ENCODE data around the gene USP12.

DNA sequence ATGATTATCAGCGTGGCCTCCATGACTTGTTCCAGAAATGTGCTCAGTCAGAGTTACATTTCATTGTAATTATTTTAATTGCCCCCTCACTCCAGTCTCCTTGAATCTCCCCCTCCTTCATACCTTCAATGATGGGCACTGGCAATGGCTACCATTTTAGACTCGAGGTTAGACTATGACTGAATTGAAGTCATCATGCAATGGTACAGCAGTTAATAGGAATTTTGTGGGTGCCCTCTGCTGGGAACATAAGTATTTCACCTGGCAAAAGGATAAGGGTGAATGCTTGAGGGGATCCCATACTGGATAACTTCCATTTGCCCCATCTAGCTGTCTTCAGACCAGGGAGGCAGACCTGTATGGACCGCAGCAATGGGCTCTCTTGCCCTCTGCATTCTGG is 32.2 kb upstream of the USP12 start:
- TF ChIP-seq EZH2 (IDR thresholded peaks at IDR 0.05), result no peak
- no peak for TF ChIP-seq POLR2AphosphoS5 (IDR thresholded peaks at IDR 0.05; ENCODE audit: borderline replicate concordance, low read depth, low read length)

Measured in SK-N-MC (cell line).